Activated naive CD8-positive, alpha-beta T cell treated with anti-CD3 and anti-CD28 coated beads, Interleukin-2, amount 50 U/mL, for 24 hours (primary cell): ENCODE results near the gene MAP3K10.

Experiments
- ATAC-seq: fragments of 150-1000 bp; cut with Tn5 transposase; one replicate; pipeline ENCODE4 v1.10.0; 2021
- DNase-seq: peaks from one replicate; pipeline ENCODE4 v3.0.0; 2021
- H3K27ac Mint-ChIP-seq: one replicate; pipeline ENCODE4 v1.8.0; 2021; ENCODE audit warnings: mild to moderate bottlenecking, mixed read lengths
- H3K27me3 Mint-ChIP-seq: one replicate; pipeline ENCODE4 v1.8.0; 2021; ENCODE audit warnings: mixed read lengths
- H3K36me3 Mint-ChIP-seq: one replicate; pipeline ENCODE4 v1.8.0; 2021; ENCODE audit warnings: low read depth, mixed read lengths
- H3K4me1 Mint-ChIP-seq: one replicate; pipeline ENCODE4 v1.8.0; 2021; ENCODE audit warnings: mixed read lengths
- H3K4me3 Mint-ChIP-seq: one replicate; pipeline ENCODE4 v1.8.0; 2021; ENCODE audit warnings: mild to moderate bottlenecking, moderate library complexity, mixed read lengths
- H3K9me3 Mint-ChIP-seq: one replicate; pipeline ENCODE4 v1.8.0; 2021; ENCODE audit warnings: mixed read lengths

The MAP3K10 gene

GRCh38 chr19:40241125-40241808, 50.0 kb downstream of the MAP3K10 start:
- Mint-ChIP-seq H3K4me3 (no peak overlapping the region), H3K36me3 (peaks cover 13% of the 10 kb centered on the region), H3K4me1 (no peaks in the 10 kb centered on the region), H3K27ac (no peak overlapping the region), H3K9me3 (no peaks in the 10 kb centered on the region), H3K27me3 (no peaks in the 10 kb centered on the region)
- no peak for ATAC-seq
- no peak for DNase-seq

GRCh38 chr19:40241809-40242384, 50.7 kb downstream of the MAP3K10 start:
- Mint-ChIP-seq H3K36me3 (peaks cover 12% of the 10 kb centered on the region), H3K27me3 (no peaks in the 10 kb centered on the region), H3K9me3 (no peaks in the 10 kb centered on the region), H3K4me3 (no peak overlapping the region), H3K4me1 (no peaks in the 10 kb centered on the region), H3K27ac (no peak overlapping the region)
- DNase-seq = no peak
- ATAC-seq = no peak

GRCh38 chr19:40242480-40242879, 51.3 kb downstream of the MAP3K10 start:
- peaks cover 10% of the 10 kb centered on the region for H3K36me3 Mint-ChIP-seq
- H3K9me3 Mint-ChIP-seq = no peaks in the 10 kb centered on the region
- H3K4me3 Mint-ChIP-seq = no peak overlapping the region
- ATAC-seq (no peak), DNase-seq (no peak)
- no peaks in the 10 kb centered on the region for H3K4me1 Mint-ChIP-seq
- H3K27ac Mint-ChIP-seq = no peak overlapping the region
- H3K27me3 Mint-ChIP-seq = no peaks in the 10 kb centered on the region

- Mint-ChIP-seq H3K27me3 (no peaks in the 10 kb centered on the region), H3K27ac (no peak overlapping the region), H3K36me3 (peaks cover 10% of the 10 kb centered on the region), H3K9me3 (no peaks in the 10 kb centered on the region), H3K4me3 (no peak overlapping the region), H3K4me1 (no peaks in the 10 kb centered on the region)
- no peak for ATAC-seq
- no peak for DNase-seq
These were observed 52.0 kb downstream of the MAP3K10 start for GRCh38 chr19:40243181-40243580.

GRCh38 chr19:40244579-40245317, 53.5 kb downstream of the MAP3K10 start:
- H3K27ac Mint-ChIP-seq = no peak overlapping the region
- ATAC-seq (no peak), DNase-seq (no peak)
- no peak overlapping the region for H3K4me3 Mint-ChIP-seq
- H3K36me3 Mint-ChIP-seq = peaks cover 7% of the 10 kb centered on the region
- H3K27me3 Mint-ChIP-seq = no peaks in the 10 kb centered on the region
- no peaks in the 10 kb centered on the region for H3K9me3 Mint-ChIP-seq
- H3K4me1 Mint-ChIP-seq = peaks cover 1% of the 10 kb centered on the region

- DNase-seq (no peak), ATAC-seq (no peak)
- H3K9me3 Mint-ChIP-seq = no peaks in the 10 kb centered on the region
- H3K4me1 Mint-ChIP-seq = peaks cover 4% of the 10 kb centered on the region
- H3K27me3 Mint-ChIP-seq = no peaks in the 10 kb centered on the region
- H3K4me3 Mint-ChIP-seq = no peak overlapping the region
- peaks cover 9% of the 10 kb centered on the region for H3K36me3 Mint-ChIP-seq
- no peak overlapping the region for H3K27ac Mint-ChIP-seq
These were observed 54.4 kb downstream of the MAP3K10 start for GRCh38 chr19:40245506-40246128.

GRCh38 chr19:40246292-40247073, 55.3 kb downstream of the MAP3K10 start:
- no peak for ATAC-seq
- Mint-ChIP-seq H3K4me1 (peaks cover 4% of the 10 kb centered on the region), H3K27me3 (no peaks in the 10 kb centered on the region), H3K9me3 (no peaks in the 10 kb centered on the region), H3K27ac (no peak overlapping the region), H3K4me3 (no peak overlapping the region), H3K36me3 (peaks cover 6% of the 10 kb centered on the region)
- no peak for DNase-seq

- Mint-ChIP-seq H3K4me1 (peaks cover 4% of the 10 kb centered on the region), H3K27me3 (no peaks in the 10 kb centered on the region), H3K4me3 (no peak overlapping the region), H3K27ac (no peak overlapping the region), H3K9me3 (no peaks in the 10 kb centered on the region), H3K36me3 (peaks cover 6% of the 10 kb centered on the region)
- DNase-seq (no peak), ATAC-seq (no peak)
These were observed 56.0 kb downstream of the MAP3K10 start for GRCh38 chr19:40247178-40247577.

GRCh38 chr19:40247735-40248262, 56.6 kb downstream of the MAP3K10 start:
- Mint-ChIP-seq H3K9me3 (no peaks in the 10 kb centered on the region), H3K4me3 (no peak overlapping the region), H3K4me1 (peaks cover 4% of the 10 kb centered on the region), H3K27me3 (no peaks in the 10 kb centered on the region), H3K27ac (no peak overlapping the region), H3K36me3 (peaks cover 8% of the 10 kb centered on the region)
- DNase-seq (no peak), ATAC-seq (no peak)

- Mint-ChIP-seq H3K4me3 (no peak overlapping the region), H3K27me3 (no peaks in the 10 kb centered on the region), H3K36me3 (peaks cover 15% of the 10 kb centered on the region), H3K27ac (no peak overlapping the region), H3K4me1 (peaks cover 4% of the 10 kb centered on the region), H3K9me3 (no peaks in the 10 kb centered on the region)
- DNase-seq = no peak
- no peak for ATAC-seq
These were observed 58.0 kb downstream of the MAP3K10 start for GRCh38 chr19:40249201-40249600.

- ATAC-seq (no peak), DNase-seq (no peak)
- no peaks in the 10 kb centered on the region for H3K9me3 Mint-ChIP-seq
- no peak overlapping the region for H3K27ac Mint-ChIP-seq
- H3K27me3 Mint-ChIP-seq = no peaks in the 10 kb centered on the region
- peaks cover 16% of the 10 kb centered on the region for H3K36me3 Mint-ChIP-seq
- no peak overlapping the region for H3K4me3 Mint-ChIP-seq
- peaks cover 4% of the 10 kb centered on the region for H3K4me1 Mint-ChIP-seq
These were observed 58.6 kb downstream of the MAP3K10 start for GRCh38 chr19:40249781-40250180.

- H3K27ac Mint-ChIP-seq = no peak overlapping the region
- no peaks in the 10 kb centered on the region for H3K27me3 Mint-ChIP-seq
- no peaks in the 10 kb centered on the region for H3K9me3 Mint-ChIP-seq
- peaks cover 22% of the 10 kb centered on the region for H3K36me3 Mint-ChIP-seq
- DNase-seq = no peak
- ATAC-seq = no peak
- H3K4me1 Mint-ChIP-seq = peaks cover 6% of the 10 kb centered on the region
- H3K4me3 Mint-ChIP-seq = no peak overlapping the region
These were observed 60.0 kb downstream of the MAP3K10 start for GRCh38 chr19:40251244-40251643.

GRCh38 chr19:40251991-40252390, 60.8 kb downstream of the MAP3K10 start:
- DNase-seq = no peak
- peaks cover 22% of the 10 kb centered on the region for H3K36me3 Mint-ChIP-seq
- no peak for ATAC-seq

GRCh38 chr19:40252395-40252794, 61.2 kb downstream of the MAP3K10 start:
- H3K4me3 Mint-ChIP-seq = no peak overlapping the region
- DNase-seq = no peak
- no peak overlapping the region for H3K27ac Mint-ChIP-seq
- H3K9me3 Mint-ChIP-seq = no peaks in the 10 kb centered on the region
- H3K27me3 Mint-ChIP-seq = no peaks in the 10 kb centered on the region
- H3K4me1 Mint-ChIP-seq = peaks cover 9% of the 10 kb centered on the region
- ATAC-seq = no peak
- H3K36me3 Mint-ChIP-seq = peaks cover 22% of the 10 kb centered on the region

More at GRCh38 chr19:40251991-40252390, 60.8 kb downstream of the MAP3K10 start:
- Mint-ChIP-seq H3K4me1 (peaks cover 9% of the 10 kb centered on the region), H3K4me3 (no peak overlapping the region), H3K27ac (no peak overlapping the region), H3K9me3 (no peaks in the 10 kb centered on the region), H3K27me3 (no peaks in the 10 kb centered on the region)
